Inflammatory macrophage treated with lipopolysaccharide for 4 hours (primary cell): ENCODE measurements around the gene RAD1.

ENCODE experiments used
- DNase-seq: peaks from one replicate; pipeline ENCODE4 v3.0.0-alpha.2; 2020

The RAD1 gene

DNA sequence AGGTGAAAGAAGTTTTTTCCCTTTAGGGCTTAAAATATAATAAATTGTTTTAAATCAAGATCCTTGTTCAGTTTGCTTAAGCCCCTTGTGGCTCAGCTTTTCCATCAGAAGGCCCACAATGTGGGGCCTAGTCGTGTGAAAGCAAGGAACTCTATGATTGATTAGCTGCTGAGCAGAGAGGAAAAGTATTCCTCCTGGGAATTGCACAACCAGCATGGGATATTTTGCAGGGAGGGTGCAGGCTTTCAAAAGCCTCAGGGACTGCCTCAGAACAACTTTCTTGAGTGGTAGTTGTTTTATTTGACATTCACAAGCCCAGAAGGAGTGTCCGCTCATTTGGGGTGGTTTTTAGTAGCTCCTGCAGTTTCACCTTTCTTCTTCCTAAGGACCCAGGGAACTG is 56.5 kb downstream of the RAD1 start:
- no peak for DNase-seq

DNA sequence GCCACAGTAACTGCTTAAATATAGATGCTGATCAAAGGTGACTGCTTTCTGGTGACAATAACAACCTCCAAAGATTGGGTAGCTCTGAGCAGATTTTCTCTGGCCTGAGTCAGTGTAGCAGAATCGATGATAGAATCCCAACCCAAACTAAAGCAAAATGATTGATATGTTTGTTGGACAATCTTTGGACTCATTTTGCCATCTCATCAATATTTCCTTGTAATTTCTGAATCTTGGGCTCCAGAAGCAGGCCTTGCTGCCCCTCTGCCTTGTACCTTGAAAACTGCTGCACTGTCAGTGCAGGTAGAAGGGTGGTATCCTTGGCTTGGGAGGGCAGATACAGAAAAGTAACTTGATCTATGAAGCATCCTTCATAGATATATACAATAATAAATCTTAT is 57.4 kb downstream of the RAD1 start:
- no peak for DNase-seq

DNA sequence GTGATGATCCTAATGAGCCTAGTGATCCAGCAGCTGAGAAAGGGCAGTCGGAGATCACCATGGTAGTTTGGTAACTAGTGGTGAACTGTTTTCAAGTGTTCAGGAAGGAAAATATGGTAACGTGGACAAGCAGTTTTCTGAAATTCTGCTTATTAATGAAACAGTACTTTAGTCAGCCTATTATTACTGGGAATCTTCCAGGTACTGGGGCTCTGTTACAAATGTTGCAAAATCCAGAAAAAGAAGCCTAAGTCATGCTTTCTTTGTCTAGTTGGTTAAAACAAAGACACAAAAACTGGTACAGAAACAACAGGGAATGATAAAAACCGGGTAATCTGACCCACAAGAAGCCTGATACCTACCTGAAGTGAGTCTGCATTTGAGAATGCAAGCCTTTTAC is 58.1 kb downstream of the RAD1 start:
- no peak for DNase-seq
